Stromal cell of bone marrow (primary cell): ENCODE results near the gene STPG4.
"Not testable (repeated sequence)": the region's sequence is repeated elsewhere in the genome, so short reads cannot be mapped to it uniquely, and the experiment has no call there.

Source experiments
- DNase-seq: peaks from one replicate; pipeline ENCODE4 v3.0.0-alpha.2; 2012; ENCODE audit warnings: low read depth

The STPG4 gene

GRCh38 chr2:47172922-47173695, 18.0 kb upstream of the STPG4 start:
- DNase-seq: no peak

- DNase-seq: no peak
Observed at GRCh38 chr2:47172156-47172921, 17.2 kb upstream of the STPG4 start.

DNA sequence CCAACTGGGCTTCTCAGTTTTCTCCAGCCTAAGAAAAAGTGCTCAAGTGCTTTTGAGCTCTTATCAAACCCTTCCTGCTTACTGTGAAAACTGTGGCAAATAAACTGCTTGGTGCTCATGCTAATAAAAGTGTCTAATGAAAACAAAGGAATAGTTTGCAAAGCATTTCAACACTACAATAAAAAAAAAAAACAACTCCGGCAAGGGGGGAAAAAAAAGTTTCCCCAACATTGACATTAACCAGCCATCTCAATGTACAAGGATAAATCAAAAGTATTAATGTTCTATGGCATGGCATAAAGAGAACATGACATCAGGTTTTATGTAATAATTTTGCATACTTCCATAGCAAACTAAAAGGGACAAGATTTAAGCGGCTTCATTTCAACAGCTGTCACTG, 14.7 kb upstream of the STPG4 start:
- DNase-seq: no peak

- DNase-seq: not testable (repeated sequence)
Observed at GRCh38 chr2:47168895-47169294, 13.8 kb upstream of the STPG4 start.

DNA sequence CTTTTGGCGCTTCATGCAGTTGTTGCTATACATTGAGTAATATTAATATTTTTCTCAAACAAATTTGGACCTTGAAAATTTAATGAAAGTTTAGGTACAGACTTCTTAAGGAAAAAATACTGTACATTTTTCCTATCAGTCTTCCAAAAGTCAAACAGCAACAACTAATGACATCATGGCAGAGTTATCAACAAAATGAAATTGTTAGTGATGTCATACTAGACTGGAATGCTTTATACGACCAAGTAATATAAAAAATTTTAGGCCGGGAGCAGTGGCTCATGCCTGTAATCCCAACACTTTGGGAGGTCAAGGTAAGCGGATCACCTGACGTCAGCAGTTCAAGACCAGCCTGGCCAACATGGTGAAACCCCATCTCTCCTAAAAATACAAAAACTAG, 12.0 kb upstream of the STPG4 start:
- no peak for DNase-seq

- no peak for DNase-seq
Observed at GRCh38 chr2:47165001-47165555, 10.0 kb upstream of the STPG4 start.

DNA sequence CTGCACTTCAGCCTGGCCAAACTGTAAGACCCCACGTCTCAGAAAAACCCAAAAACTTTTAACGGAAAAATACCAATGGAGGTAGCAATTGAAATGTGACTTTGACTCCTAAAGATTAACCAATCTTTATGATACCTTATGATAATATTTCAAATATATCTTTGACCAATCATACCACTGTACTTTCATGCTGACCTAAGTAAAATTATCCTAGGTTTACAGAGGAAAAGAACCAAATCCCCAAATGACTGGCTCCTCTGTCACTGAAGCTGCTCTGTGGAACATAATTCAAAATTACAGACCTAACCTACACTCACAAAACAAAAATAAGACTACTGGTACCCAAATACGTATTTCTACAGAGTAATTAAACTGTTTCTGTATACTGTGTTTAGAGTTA, 7.7 kb upstream of the STPG4 start:
- no peak for DNase-seq

- no peak for DNase-seq
Observed at GRCh38 chr2:47161475-47161874, 6.4 kb upstream of the STPG4 start.

DNA sequence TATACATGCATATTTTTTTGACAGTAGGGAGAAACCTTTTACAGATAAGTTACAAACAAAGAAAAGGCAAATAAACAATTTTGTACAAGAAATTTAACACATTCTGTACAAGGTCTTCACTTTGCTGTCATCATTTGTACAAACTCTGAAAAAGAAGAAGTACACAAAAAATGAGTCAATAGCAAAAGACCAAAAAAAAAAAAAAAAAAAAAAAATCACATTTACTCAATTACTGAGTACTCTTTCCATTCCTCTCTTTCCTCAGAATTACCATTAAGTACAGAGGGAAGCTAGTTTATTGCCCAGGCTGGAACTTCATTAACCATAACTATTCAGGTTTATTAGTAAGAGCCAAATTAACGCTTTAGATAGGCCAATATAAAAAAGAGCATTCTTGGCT, 5.6 kb upstream of the STPG4 start:
- no peak for DNase-seq

DNA sequence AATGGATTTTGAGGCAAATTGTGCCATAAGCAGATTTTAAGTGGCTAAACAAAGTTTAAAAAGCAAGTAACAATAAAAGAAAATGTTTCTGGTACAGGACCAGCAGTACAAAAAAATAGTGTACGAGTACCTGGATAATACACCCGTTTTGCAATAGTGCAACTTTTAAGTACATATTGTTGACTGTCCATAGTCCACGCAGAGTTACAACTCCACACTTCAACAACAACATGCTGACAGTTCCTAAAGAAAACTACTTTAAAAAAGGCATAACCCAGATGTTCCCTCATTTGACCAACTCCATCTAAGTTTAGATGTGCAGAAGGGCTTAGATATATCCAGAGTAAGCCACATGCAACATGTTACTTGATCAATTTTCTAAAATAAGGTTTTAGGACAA, 5.1 kb upstream of the STPG4 start:
- no peak for DNase-seq

DNA sequence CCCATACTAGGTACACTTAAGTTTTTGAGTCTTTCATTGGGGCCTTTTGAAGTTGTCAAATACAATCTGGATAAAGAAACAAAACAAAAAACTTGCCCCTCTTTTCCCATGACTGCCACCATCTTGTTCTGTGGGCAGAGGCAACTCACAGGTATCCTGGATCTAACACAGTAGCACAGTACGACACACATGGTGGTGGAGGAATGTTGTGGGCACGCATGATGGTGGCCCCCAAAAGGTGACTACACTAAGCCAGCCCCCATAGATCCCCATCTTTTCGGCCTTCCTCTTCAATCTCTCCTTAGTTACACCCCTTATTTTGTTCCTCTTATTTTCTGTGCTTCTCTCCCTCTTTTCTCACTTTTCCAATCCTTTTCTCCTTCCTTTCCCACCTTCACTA, 4.5 kb upstream of the STPG4 start:
- DNase-seq: no peak

DNA sequence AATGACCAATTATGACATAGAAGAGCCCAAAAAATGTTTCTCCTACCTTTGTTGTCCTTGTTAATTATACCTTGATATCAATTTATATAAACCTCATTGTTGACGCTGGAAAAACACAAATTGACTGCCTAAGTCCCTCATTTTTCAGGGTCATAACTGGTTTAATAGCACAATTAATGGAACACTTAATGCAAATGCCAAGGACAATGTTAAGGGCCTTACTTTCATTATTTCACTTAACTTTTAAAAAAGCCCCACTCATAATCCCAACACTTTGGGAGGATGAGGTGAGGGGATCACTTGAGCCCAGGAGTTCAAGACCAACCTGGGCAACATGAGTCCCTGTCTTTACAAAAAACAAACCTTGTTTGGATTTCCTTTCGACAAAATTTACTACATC, 3.5 kb upstream of the STPG4 start:
- no peak for DNase-seq

- no peak for DNase-seq
Observed at GRCh38 chr2:47152803-47153202, 2.3 kb downstream of the STPG4 start.

- no peak for DNase-seq
Observed at GRCh38 chr2:47150175-47150574, 4.9 kb downstream of the STPG4 start.

DNA sequence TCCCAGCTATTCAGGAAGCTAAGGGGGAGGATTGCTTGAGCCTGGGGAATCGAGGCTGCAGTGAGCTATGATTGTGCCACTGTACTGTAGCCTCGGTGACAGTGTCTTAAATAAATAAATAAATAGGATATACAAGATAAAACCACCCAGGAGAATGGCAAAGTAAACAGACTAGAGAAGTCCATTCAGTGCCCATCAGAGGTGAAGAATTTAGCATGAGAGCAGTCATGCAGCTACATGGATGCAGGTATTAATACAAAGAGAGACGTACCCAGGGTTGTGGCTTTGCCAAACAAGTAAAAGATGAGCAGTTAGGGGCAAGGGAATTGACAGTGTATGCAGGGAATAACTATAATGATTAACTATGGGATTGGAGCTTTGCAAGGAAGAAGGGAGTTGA, 8.1 kb downstream of the STPG4 start:
- no peak for DNase-seq

DNA sequence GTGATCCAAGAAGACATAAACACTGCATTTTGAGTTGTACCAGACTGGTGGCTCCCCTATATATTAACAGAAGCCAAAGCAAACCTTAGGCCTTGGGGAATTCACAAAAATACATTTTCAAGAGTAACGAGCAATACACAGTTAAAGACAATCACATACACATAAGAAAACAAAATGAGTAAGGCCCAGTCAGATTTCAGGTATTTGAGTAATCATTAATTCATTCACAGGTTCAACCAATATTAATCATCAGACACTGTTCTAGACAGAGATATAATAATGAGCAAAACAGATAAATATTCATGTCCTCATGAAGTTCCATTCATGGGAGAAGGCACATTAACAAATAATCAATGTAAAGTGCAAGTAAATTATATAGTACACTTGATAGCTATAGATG, 9.6 kb downstream of the STPG4 start:
- DNase-seq: no peak

GRCh38 chr2:47141520-47141919, 13.6 kb downstream of the STPG4 start:
- no peak for DNase-seq

DNA sequence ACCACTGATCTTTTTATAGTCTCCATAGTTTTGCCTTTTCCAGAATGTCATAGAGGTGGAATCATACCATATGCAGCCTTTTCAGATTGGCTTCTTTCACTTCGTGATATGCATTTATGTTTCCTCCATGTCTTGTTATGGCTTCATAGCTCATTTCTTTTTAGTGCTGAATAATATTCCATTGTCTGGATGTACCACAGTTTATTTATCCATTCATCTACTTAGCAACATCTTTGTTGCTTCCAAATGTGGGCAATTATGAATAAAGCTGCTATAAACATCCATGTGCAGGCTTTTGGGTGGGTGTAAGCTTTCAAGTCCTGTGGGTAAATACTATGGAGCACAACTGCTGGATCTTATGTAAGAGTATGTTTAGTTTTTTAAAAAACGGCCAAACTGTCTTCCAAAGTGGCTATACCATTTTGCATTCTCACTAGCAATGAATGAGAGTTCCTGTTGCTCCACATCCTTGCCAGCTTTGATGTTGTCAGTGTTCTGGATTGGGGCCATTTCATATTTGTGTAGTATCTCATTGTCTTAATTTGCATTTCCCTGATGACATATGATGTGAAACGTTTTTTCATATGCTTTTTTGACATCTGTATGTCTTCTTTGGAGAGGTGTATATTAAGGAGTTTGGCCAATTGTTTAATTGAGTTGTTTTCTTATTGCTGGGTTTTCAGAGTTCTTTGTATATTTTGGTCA, 20.6 kb downstream of the STPG4 start:
- DNase-seq: no peak

- DNase-seq: no peak
Observed at GRCh38 chr2:47133046-47133445, 22.1 kb downstream of the STPG4 start.

DNA sequence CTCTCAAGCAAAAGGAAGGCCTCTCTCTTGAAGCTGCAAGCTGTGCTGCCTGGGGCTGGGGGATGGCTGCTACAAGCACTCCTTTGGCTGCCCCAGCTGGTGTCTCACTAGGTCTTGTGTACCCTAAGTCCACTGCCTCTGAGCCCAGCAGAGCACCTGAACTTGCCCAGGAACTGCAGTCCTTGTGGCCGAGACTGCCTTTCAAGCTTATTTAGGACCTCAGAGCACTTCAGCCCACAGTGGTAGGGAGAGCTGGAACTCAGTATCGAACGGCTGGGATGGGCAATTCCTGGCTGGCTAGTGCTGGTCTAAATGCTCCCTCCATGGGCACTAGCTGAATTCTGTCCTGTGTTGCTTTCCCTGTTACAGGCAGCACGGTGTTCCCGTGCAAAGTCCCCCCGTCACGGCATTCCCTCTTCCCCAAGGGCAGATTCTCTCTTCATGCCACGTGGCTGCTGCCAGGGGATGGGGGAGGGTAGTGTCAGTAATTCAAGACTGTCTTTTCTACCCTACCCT, 25.9 kb downstream of the STPG4 start:
- DNase-seq: no peak

GRCh38 chr2:47128705-47129104, 26.4 kb downstream of the STPG4 start:
- DNase-seq: no peak

- no peak for DNase-seq
Observed at GRCh38 chr2:47127862-47128543, 27.1 kb downstream of the STPG4 start.
